Neuronal stem cell (in vitro differentiated cells): Measurements from ENCODE around the gene AGBL4.

Source experiments
- DNase-seq: peaks from one replicate; pipeline ENCODE4 v3.0.0-alpha.2; 2013; ENCODE audit warnings: low spot score
- H2AFZ ChIP-seq: one replicate; pipeline ENCODE4 v1.6.1; 2013; ENCODE audit warnings: mild to moderate bottlenecking, low read length, inconsistent platforms
- H2AK5ac ChIP-seq: 2 replicates; pipeline ENCODE4 v1.6.1; 2013; ENCODE audit warnings: low read depth, mild to moderate bottlenecking, inconsistent platforms, low read length, moderate library complexity, mixed read lengths
- H2BK120ac ChIP-seq: 2 replicates; pipeline ENCODE4 v1.6.1; 2013; ENCODE audit warnings: low read depth, mild to moderate bottlenecking, inconsistent platforms, low read length, moderate library complexity, mixed read lengths
- H2BK12ac ChIP-seq: one replicate; pipeline ENCODE4 v1.6.1; 2013; ENCODE audit warnings: low read length, inconsistent platforms
- H2BK15ac ChIP-seq: 2 replicates; pipeline ENCODE4 v1.6.1; 2013; ENCODE audit warnings: mild to moderate bottlenecking, low read length, inconsistent platforms, mixed read lengths
- H2BK5ac ChIP-seq: one replicate; pipeline ENCODE4 v1.6.1; 2013; ENCODE audit warnings: inconsistent platforms, mild to moderate bottlenecking, low read length, moderate library complexity
- H3K14ac ChIP-seq: one replicate; pipeline ENCODE4 v1.6.1; 2013; ENCODE audit warnings: low read length, inconsistent platforms
- H3K18ac ChIP-seq: 2 replicates; pipeline ENCODE4 v1.6.1; 2013; ENCODE audit warnings: low read length, inconsistent platforms
- H3K23ac ChIP-seq: 2 replicates; pipeline ENCODE4 v1.6.1; 2013; ENCODE audit warnings: low read depth, mild to moderate bottlenecking, mixed read lengths, low read length, inconsistent platforms; ENCODE audit not compliant: poor library complexity
- H3K27ac ChIP-seq: replicated peaks from 3 replicates; pipeline ENCODE4 v1.5.1; 2013; ENCODE audit warnings: low read length, inconsistent platforms
- H3K27me3 ChIP-seq, 3 experiments: 2 replicates each; pipeline ENCODE4 v1.6.1; 2013; ENCODE audit warnings: low read length in 3 of 3, mild to moderate bottlenecking in 2 of 3, inconsistent platforms in 1 of 3, low read depth in 1 of 3, mixed read lengths in 1 of 3, moderate library complexity in 1 of 3; ENCODE audit not compliant: control insufficient read depth in 3 of 3, insufficient read depth in 3 of 3
- H3K36me3 ChIP-seq, 2 donors: replicated peaks in 1 of 2; 2 replicates each; pipeline ENCODE4 v1.6.1; 2013; ENCODE audit warnings: low read length in 2 of 2; ENCODE audit not compliant: control insufficient read depth in 2 of 2, insufficient read depth in 2 of 2
- H3K4ac ChIP-seq: 2 replicates; pipeline ENCODE4 v1.6.1; 2013; ENCODE audit warnings: inconsistent platforms, mild to moderate bottlenecking, low read length, moderate library complexity
- H3K4me1 ChIP-seq, 2 donors: 1 replicate in 1 of 2; 2 replicates in 1 of 2; pipeline ENCODE4 v1.6.1; 2013; ENCODE audit warnings: low read length in 2 of 2, low read depth in 1 of 2; ENCODE audit not compliant: control insufficient read depth in 2 of 2, insufficient read depth in 1 of 2
- H3K4me2 ChIP-seq: one replicate; pipeline ENCODE4 v1.6.1; 2013; ENCODE audit warnings: mild to moderate bottlenecking, low read length, inconsistent platforms; ENCODE audit not compliant: insufficient read depth, poor library complexity, severe bottlenecking
- H3K4me3 ChIP-seq, 2 donors: 2 replicates each; pipeline ENCODE4 v1.5.1; 2013; ENCODE audit warnings: low read length in 2 of 2, mild to moderate bottlenecking in 2 of 2, inconsistent platforms in 1 of 2, moderate library complexity in 1 of 2
- H3K79me1 ChIP-seq: one replicate; pipeline ENCODE4 v1.6.1; 2013; ENCODE audit warnings: low read depth, mild to moderate bottlenecking, inconsistent platforms, low read length, moderate library complexity
- H3K9ac ChIP-seq: one replicate; pipeline ENCODE4 v1.6.1; 2013; ENCODE audit warnings: mild to moderate bottlenecking, low read depth, low read length, inconsistent platforms; ENCODE audit not compliant: poor library complexity
- H3K9me3 ChIP-seq, 2 donors: replicated peaks in 1 of 2; 2 replicates each; pipeline versions ENCODE3 to v1.6.1; 2013; ENCODE audit warnings: low read length in 2 of 2, mild to moderate bottlenecking in 2 of 2, inconsistent platforms in 1 of 2, low read depth in 1 of 2, mixed read lengths in 1 of 2, moderate library complexity in 1 of 2; ENCODE audit not compliant: control insufficient read depth in 2 of 2, insufficient read depth in 1 of 2
- H4K8ac ChIP-seq: one replicate; pipeline ENCODE4 v1.6.1; 2013; ENCODE audit warnings: low read depth, mild to moderate bottlenecking, inconsistent platforms, low read length, moderate library complexity
- H4K91ac ChIP-seq: one replicate; pipeline ENCODE4 v1.6.1; 2013; ENCODE audit warnings: low read length, low read depth, mild to moderate bottlenecking, inconsistent platforms; ENCODE audit not compliant: poor library complexity
- WGBS, 2 donors: extraction: QIAGEN DNeasy Blood & Tissue Kit; methylation state at CpG; one replicate each; pipeline ENCODE4 v1.1.7; 2013; ENCODE audit warnings: missing lambda C conversion rate in 2 of 2, mixed read lengths in 1 of 2; ENCODE audit not compliant: insufficient read length in 2 of 2, insufficient replicate concordance in 1 of 2; ENCODE audit errors: extremely low coverage in 2 of 2; 5-methylcytosine and 5-hydroxymethylcytosine counted together

The AGBL4 gene

DNA sequence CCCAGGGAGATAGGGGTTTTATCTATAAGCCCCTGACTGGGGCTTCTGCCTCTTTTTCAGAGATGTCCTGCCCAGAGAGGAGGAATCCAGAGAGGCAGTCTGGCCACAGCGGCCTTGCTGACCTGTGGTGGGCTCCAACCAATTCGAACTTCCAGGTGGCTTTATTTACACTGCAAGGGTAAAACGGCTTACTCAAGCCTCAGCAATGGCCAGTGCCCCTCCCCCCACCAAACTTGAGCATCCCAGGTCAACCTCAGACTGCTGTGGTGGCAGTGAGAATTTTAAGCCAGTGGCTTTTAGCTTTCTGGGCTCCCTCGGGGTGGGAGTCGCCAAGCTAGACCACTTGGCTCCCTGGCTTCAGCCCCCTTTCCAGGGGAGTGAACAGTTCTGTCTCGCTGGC lies 863.1 kb downstream of the AGBL4 start:
- Histone ChIP-seq H3K4me2 (no peak overlapping the region), H3K18ac (no peak overlapping the region), H3K14ac (no peak overlapping the region), H2BK120ac (no peak overlapping the region), H3K4ac (no peak overlapping the region), H4K91ac (no peak overlapping the region), H3K27ac (no peak overlapping the region), H2BK5ac (no peak overlapping the region), H3K4me1 (no peaks in the 10 kb centered on the region), H2BK15ac (no peak overlapping the region), H2AFZ (no peak overlapping the region), H2AK5ac (no peak overlapping the region), H3K27me3 (no peaks in the 10 kb centered on the region), H4K8ac (no peak overlapping the region), H3K36me3 (no peaks in the 10 kb centered on the region), H3K79me1 (no peaks in the 10 kb centered on the region), H3K9ac (no peak overlapping the region), H3K9me3 (no peaks in the 10 kb centered on the region), H2BK12ac (no peak overlapping the region), H3K4me3 (no peak overlapping the region), H3K23ac (no peak overlapping the region)
- no CpG with 5 or more reads among the region's 6 CpGs for WGBS, 2 donors
- no peak for DNase-seq

DNA sequence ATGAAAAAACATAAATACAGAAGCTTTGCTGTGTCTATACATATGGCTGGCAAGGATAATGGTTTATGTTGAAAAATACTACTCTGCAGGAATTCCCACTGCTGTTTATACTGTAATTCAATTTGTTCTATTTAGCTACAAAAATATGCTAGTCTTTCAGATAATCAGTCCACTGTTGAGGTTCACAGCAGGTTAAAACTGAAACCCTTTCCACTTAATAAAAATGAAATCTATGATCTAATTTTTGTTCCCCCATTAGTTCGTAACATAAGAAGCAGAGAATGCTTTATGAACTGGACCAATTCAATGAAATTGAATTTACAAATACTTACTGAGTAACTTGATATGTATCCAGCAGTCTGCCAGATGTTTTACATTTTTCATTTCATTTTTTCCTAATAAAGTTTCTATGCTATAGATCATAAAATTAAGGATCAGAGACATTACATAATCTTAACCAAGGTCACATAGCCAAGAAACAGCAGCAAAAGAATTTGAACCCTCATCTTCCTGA lies 887.0 kb downstream of the AGBL4 start:
- no peak overlapping the region for H2BK120ac ChIP-seq
- no peak for DNase-seq
- H3K18ac ChIP-seq: no peak overlapping the region
- no peaks in the 10 kb centered on the region for H3K9me3 ChIP-seq
- H4K91ac ChIP-seq: no peak overlapping the region
- H3K36me3 ChIP-seq: no peaks in the 10 kb centered on the region
- H3K79me1 ChIP-seq: no peaks in the 10 kb centered on the region
- H2BK12ac ChIP-seq: no peak overlapping the region
- no peak overlapping the region for H3K4me2 ChIP-seq
- H3K14ac ChIP-seq: no peak overlapping the region
- no peak overlapping the region for H2AFZ ChIP-seq
- H3K4ac ChIP-seq: no peak overlapping the region
- WGBS, 2 donors: no CpG with 5 or more reads among the region's 1 CpG
- H3K4me3 ChIP-seq: no peak overlapping the region
- H3K9ac ChIP-seq: no peak overlapping the region
- no peak overlapping the region for H4K8ac ChIP-seq
- H2BK15ac ChIP-seq: no peak overlapping the region
- H3K23ac ChIP-seq: no peak overlapping the region
- H3K4me1 ChIP-seq: no peaks in the 10 kb centered on the region
- H3K27ac ChIP-seq: no peak overlapping the region
- no peaks in the 10 kb centered on the region for H3K27me3 ChIP-seq
- no peak overlapping the region for H2BK5ac ChIP-seq
- no peak overlapping the region for H2AK5ac ChIP-seq

DNA sequence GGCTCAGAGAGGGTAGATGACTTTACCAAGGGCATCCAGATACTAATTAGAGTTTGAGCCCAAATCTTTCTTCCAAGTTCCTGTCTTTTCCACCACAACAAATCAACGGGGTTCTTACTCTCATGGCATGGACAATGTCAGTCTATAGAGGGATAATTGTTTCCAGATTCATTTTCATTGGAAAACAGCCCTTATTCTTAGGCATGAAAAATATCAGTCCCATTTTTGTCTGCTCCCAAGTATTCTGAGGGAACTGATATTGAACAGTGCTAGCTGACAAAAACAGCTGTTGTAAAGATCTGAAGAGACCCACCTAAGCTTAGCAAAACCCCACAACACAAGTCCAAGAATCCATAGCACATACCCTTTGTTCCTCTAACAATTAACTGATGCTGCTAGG lies 898.0 kb downstream of the AGBL4 start:
- H3K14ac ChIP-seq: no peak overlapping the region
- no peak for DNase-seq
- no peak overlapping the region for H2AK5ac ChIP-seq
- no CpG with 5 or more reads among the region's 1 CpG for WGBS, 2 donors
- H3K4me2 ChIP-seq: no peak overlapping the region
- no peak overlapping the region for H4K8ac ChIP-seq
- no peak overlapping the region for H3K23ac ChIP-seq
- no peaks in the 10 kb centered on the region for H3K9me3 ChIP-seq
- H2BK5ac ChIP-seq: no peak overlapping the region
- H3K36me3 ChIP-seq: no peaks in the 10 kb centered on the region
- H3K18ac ChIP-seq: no peak overlapping the region
- no peaks in the 10 kb centered on the region for H3K27me3 ChIP-seq
- no peak overlapping the region for H4K91ac ChIP-seq
- H3K4me3 ChIP-seq: no peak overlapping the region
- H3K9ac ChIP-seq: no peak overlapping the region
- no peak overlapping the region for H3K27ac ChIP-seq
- no peak overlapping the region for H2BK15ac ChIP-seq
- no peak overlapping the region for H2BK12ac ChIP-seq
- H3K79me1 ChIP-seq: no peaks in the 10 kb centered on the region
- H3K4me1 ChIP-seq: no peaks in the 10 kb centered on the region
- H2AFZ ChIP-seq: no peak overlapping the region
- H3K4ac ChIP-seq: no peak overlapping the region
- no peak overlapping the region for H2BK120ac ChIP-seq

DNA sequence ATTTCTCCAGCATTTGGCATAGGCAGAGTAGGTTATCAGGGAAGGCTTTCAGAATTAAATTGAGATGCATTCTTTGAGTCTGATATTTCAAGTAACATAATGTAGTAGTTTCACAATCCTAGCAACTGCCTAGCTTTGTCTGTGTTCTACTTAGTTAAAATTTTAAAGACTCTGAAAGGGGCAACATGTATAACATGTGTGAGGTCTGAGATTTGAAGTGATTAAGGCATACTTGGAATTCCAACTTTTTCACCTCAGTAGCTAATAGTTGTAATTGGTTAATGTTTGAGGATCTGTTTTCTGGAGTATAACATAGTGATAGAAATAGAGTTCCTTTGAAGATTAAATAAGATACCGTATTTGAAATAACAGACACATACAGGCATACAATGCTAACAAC lies 911.8 kb downstream of the AGBL4 start:
- H4K91ac ChIP-seq: no peak overlapping the region
- no peak overlapping the region for H3K14ac ChIP-seq
- no peak overlapping the region for H4K8ac ChIP-seq
- H2BK12ac ChIP-seq: no peak overlapping the region
- no CpG with 5 or more reads among the region's 1 CpG for WGBS, 2 donors
- DNase-seq: no peak
- no peak overlapping the region for H3K4me2 ChIP-seq
- no peaks in the 10 kb centered on the region for H3K4me1 ChIP-seq
- H2AK5ac ChIP-seq: no peak overlapping the region
- no peaks in the 10 kb centered on the region for H3K27me3 ChIP-seq
- H3K23ac ChIP-seq: no peak overlapping the region
- H2BK15ac ChIP-seq: no peak overlapping the region
- H3K4me3 ChIP-seq: no peak overlapping the region
- no peak overlapping the region for H2AFZ ChIP-seq
- H3K79me1 ChIP-seq: no peaks in the 10 kb centered on the region
- H3K9ac ChIP-seq: no peak overlapping the region
- H3K27ac ChIP-seq: no peak overlapping the region
- no peak overlapping the region for H3K18ac ChIP-seq
- H3K4ac ChIP-seq: no peak overlapping the region
- no peak overlapping the region for H2BK5ac ChIP-seq
- no peaks in the 10 kb centered on the region for H3K36me3 ChIP-seq
- H3K9me3 ChIP-seq: peaks cover 0 to 1% of the 10 kb centered on the region in 2 donors
- H2BK120ac ChIP-seq: no peak overlapping the region
